Adipocyte (in vitro differentiated cells): ENCODE data around the gene DNMT3A.

Experiments
- DNase-seq: peaks from one replicate; pipeline ENCODE4 v3.0.0-alpha.2; 2015; ENCODE audit warnings: low read depth
- H3K27me3 ChIP-seq: replicated peaks from 2 replicates; pipeline ENCODE4 v1.7.0; 2013; ENCODE audit warnings: mild to moderate bottlenecking, low read length, moderate library complexity; ENCODE audit not compliant: control insufficient read depth, insufficient read depth
- H3K36me3 ChIP-seq: 2 replicates; pipeline ENCODE4 v1.7.0; 2013; ENCODE audit warnings: low read length, mild to moderate bottlenecking, moderate library complexity; ENCODE audit not compliant: control insufficient read depth, insufficient read depth, severe bottlenecking
- H3K4me1 ChIP-seq: 2 replicates; pipeline ENCODE4 v1.7.0; 2013; ENCODE audit warnings: mild to moderate bottlenecking, low read length, moderate library complexity; ENCODE audit not compliant: control insufficient read depth, insufficient read depth
- H3K4me3 ChIP-seq: 2 replicates; pipeline ENCODE4 v1.7.0; 2013; ENCODE audit warnings: mild to moderate bottlenecking, low read length, moderate library complexity
- H3K9ac ChIP-seq: 2 replicates; pipeline ENCODE4 v1.7.0; 2013; ENCODE audit warnings: mild to moderate bottlenecking, low read length, moderate library complexity
- H3K9me3 ChIP-seq: 2 replicates; pipeline ENCODE4 v1.7.0; 2013; ENCODE audit warnings: mild to moderate bottlenecking, low read length, moderate library complexity; ENCODE audit not compliant: control insufficient read depth

Gene DNMT3A

DNA sequence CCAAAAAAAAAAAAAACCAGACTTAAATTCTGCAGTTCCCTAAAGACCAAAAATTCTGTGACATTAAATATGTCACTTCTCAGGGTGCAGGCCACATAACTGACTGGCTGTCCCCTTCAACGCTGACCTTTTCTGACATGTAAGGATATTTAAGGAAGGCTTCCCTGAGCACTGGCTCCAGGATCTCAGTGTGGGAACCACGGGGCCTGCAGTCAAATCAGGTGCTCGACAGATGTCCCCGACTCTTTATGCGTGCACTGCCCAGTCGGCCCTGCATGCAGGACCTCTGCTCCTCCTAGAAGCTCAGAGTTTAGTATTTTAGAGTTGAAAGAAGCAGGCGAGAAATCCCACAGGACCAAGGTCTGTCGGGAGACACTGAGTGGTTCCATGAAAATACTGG, 104.0 kb downstream of the DNMT3A start:
- DNase-seq = no peak
- Histone ChIP-seq H3K36me3 (peaks cover 44% of the 10 kb centered on the region), H3K9ac (no peak overlapping the region), H3K4me1 (no peaks in the 10 kb centered on the region), H3K9me3 (no peaks in the 10 kb centered on the region), H3K27me3 (no peaks in the 10 kb centered on the region), H3K4me3 (no peak overlapping the region)

DNA sequence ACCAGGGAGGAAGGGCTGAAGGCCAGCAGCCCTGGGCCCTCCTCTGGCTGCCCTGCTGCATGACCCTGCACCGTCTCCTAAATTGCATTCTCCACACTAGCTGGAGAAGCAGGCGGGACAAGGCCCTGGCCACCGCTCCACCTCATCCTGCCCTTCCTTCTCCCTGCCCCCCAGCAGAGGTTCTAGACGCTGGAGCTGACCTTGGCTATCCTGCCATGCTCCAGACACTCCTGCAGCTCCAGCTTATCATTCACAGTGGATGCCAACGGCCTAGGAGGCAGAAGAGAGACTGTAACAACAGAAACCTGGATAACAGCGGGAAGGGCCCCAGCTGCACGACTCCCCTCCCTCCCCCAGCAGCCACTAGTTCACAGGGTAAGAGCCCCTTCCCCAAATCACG, 105.0 kb downstream of the DNMT3A start:
- Histone ChIP-seq H3K4me3 (no peak overlapping the region), H3K9ac (no peak overlapping the region), H3K9me3 (no peaks in the 10 kb centered on the region), H3K36me3 (peaks cover 51% of the 10 kb centered on the region), H3K27me3 (no peaks in the 10 kb centered on the region), H3K4me1 (no peaks in the 10 kb centered on the region)
- DNase-seq = no peak

DNA sequence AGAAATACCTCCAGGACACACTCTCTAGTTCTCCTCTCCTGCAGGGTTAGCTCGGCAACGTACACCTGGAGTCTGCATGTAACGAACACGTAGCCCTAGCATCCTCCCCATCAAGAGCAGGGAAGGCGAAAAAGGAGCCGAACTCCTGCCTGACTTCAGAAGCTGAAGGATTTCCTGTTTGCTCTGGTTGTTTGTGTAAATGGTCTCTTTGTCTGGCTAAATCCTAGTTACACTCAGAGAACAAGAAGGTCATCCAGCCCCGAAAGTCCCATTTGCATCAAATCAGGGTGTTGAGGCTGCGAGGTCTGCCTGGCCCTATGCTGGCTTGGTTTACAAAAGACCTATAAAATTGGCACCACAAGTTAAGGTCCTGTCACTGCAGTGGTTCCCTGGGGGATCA, 107.0 kb downstream of the DNMT3A start:
- DNase-seq = no peak
- no peaks in the 10 kb centered on the region for H3K4me1 ChIP-seq
- H3K9me3 ChIP-seq = no peaks in the 10 kb centered on the region
- H3K9ac ChIP-seq = no peak overlapping the region
- H3K4me3 ChIP-seq = no peak overlapping the region
- H3K36me3 ChIP-seq = peaks cover 38% of the 10 kb centered on the region
- no peaks in the 10 kb centered on the region for H3K27me3 ChIP-seq

DNA sequence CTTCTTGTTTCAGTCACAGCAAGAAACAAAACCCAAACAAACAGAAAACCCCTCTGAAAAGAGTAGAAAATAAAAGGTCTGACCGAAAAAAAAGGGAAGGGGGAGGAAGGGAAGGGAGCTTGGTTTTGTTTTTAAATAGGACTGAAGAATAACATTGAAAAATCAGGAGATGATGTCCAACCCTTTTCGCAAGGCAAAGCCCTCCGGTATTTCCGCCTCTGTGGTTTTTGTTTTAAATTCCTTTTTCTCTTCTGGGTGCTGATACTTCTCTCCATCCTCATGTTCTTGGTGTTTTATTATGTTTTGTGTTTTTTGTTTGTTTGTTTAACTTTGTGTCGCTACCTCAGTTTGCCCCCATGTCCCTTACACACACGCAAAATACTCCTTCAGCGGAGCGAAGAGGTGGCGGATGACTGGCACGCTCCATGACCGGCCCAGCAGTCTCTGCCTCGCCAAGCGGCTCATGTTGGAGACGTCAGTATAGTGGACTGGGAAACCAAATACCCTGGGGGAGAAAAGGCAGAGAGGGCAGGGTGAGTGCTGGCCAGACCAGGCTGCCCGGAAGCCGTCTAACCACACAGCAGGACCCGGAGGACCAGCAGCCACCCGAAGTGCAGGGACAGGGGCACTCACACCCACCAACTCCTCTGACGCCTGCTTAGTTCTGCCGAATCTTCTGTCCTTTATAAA, 107.7 kb downstream of the DNMT3A start:
- H3K27me3 ChIP-seq = no peaks in the 10 kb centered on the region
- no peak for DNase-seq
- H3K9me3 ChIP-seq = no peaks in the 10 kb centered on the region
- H3K9ac ChIP-seq = no peak overlapping the region
- H3K4me1 ChIP-seq = peaks cover 5% of the 10 kb centered on the region
- peaks cover 33% of the 10 kb centered on the region for H3K36me3 ChIP-seq
- no peak overlapping the region for H3K4me3 ChIP-seq

DNA sequence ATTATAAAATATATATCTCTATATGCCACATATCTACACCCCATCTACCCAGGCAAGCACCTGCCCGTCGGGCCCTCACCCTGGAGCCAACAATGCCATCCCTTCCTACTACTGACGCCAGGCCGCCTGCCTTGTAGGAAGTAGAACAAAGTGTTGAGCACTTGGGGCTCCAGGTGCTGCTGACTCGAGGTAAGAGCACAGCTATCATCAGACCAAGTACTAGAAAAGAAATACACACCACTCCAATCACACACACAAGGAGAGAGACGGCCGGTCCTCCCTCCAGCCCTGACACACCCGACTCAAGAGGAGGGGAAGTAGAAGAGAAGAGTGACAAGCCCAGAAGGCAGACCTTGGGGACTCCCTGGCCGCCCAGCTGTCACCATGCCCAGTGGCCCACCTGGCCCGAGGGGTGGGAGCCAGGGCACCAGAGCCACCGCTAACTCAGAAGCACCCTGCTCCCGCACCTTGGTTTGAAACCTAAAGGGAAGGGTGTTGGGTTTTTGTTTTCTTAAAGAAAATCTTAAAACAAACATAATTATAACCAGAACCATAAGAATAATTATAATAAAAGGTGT, 109.4 kb downstream of the DNMT3A start:
- no peak overlapping the region for H3K4me3 ChIP-seq
- no peak for DNase-seq
- no peaks in the 10 kb centered on the region for H3K9me3 ChIP-seq
- H3K27me3 ChIP-seq = no peaks in the 10 kb centered on the region
- H3K9ac ChIP-seq = no peak overlapping the region
- H3K4me1 ChIP-seq = peaks cover 10% of the 10 kb centered on the region
- H3K36me3 ChIP-seq = peaks cover 31% of the 10 kb centered on the region

DNA sequence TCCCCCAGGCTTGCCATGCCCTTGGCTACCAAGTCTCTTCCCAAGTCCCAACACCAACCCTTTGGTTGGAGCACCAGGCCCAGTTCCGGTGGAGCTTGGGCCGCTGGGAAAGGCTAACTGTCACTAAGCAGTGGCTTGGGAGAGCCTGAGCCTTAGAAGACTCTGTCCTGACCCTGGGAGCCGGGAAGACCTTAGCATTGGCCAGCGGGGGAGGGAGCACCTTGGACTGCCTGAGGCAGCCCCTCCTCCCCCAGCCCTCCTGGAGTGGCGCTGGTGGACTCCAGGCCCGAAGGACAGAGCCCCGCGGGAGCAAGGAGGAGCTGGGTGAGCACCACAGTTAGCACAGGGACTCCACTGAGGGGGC, 110.8 kb downstream of the DNMT3A start:
- Histone ChIP-seq H3K36me3 (peaks cover 31% of the 10 kb centered on the region), H3K4me3 (no peak overlapping the region), H3K9me3 (no peaks in the 10 kb centered on the region), H3K27me3 (no peaks in the 10 kb centered on the region), H3K4me1 (peaks cover 10% of the 10 kb centered on the region), H3K9ac (no peak overlapping the region)
- DNase-seq = no peak

DNA sequence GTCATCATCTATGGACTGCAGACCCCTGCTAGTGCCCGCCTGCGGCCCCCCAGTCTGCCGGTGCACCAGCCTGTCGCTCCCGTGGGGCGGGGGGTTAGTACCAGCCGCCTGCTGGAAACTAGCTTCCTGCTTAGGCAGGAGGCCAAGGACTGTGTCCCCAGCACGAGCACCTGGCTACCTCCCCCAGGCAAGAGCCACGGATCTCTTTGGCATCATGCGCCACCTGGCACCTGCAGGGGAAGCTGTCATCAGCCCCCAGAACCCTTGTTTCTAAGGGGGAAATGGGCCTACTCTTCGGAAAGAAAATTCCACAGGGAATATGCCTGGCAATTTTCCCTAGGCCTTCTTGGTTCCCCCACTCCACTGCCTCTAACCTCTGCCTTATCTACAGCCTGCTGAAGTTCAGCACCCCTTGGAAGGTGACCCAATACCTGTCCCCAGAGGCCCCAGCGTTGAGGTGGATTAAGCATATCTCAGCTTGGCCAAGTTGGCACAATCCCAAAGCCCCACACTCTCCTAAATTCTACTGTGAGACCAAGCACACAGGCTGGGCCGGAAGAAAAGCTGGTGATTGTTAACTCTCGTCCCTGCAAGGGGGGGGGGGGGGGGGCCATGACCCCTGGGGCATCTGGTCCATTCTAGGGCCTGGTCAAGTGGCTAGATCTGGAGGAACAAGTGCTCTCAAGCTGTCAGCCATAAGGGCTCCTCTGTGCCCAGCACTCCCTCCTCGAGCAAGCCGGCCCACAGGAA, 111.4 kb downstream of the DNMT3A start:
- Histone ChIP-seq H3K27me3 (no peaks in the 10 kb centered on the region), H3K4me3 (no peak overlapping the region), H3K9me3 (no peaks in the 10 kb centered on the region), H3K9ac (no peak overlapping the region), H3K36me3 (peaks cover 29% of the 10 kb centered on the region), H3K4me1 (peaks cover 10% of the 10 kb centered on the region)
- no peak for DNase-seq

DNA sequence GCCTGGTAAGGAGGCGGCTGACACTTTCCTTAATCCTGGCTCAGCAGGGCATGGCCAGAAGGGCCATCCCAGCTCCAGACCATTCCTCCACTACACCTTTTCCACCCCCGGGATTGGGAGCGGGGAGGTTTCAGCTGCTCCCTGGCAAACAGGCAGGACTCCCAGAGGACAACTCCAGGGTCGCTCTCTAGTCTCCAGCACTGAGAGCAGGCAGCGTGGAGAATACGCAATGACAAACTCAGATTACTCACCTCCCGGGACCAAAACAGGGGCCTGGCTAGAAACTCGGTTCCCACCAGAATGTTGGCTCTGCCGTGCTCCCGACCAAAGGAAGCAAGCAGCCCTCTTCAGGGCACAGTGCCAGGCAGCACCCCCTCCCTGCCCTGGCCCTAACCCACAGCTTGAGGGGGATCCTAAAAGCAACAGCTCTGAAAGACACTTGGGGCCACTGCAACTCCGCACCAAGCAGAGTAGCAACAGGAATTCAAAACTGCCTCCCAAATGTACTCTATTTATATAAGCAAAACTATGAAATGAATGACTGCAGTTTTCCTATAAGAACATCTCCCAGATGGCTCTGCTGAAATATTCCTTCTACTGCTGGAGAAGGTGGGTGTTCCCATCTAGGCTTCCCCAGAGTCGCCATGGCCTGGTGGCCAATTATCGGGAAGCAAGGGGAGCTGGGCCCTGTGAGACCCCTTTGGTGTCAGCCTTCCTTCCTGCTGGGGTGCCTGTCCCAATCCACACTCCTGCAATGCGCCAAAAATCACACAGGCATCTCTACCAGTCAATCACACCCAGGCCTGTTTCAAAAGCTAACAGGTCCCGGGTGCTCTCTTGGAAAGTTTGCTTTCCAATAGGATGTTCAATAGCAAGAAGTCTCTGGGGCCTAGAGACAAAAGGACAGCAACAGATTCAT, 112.2 kb downstream of the DNMT3A start:
- Histone ChIP-seq H3K4me1 (peaks cover 10% of the 10 kb centered on the region), H3K9ac (peak overlapping the region; percentile 35), H3K36me3 (peaks cover 23% of the 10 kb centered on the region), H3K9me3 (no peaks in the 10 kb centered on the region), H3K27me3 (no peaks in the 10 kb centered on the region), H3K4me3 (no peak overlapping the region)
- peak; percentile 18 for DNase-seq

DNA sequence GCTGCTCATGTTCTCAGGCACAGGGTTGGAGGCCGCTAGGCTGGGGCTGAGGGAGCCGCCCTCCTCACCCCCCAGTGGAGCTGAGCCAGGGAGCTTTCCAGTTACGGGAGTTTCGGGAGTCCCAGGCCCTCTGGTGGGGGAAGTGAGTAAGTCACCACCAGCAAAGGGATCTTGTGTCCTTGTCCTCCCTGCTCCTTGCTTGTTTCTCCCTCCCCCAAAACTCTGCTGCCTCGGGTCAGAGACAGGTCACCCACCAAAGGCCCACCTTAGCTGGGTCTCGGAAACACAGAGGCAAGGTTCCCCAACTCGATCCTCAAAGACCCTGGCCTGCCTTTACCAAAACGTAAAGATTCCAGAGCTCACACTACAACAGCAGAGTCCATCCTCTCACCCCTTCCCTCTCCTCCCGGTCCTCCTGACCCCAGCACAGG, 112.9 kb downstream of the DNMT3A start:
- DNase-seq = peak; percentile 92
- Histone ChIP-seq H3K9ac (peak overlapping the region; percentile 35), H3K9me3 (no peaks in the 10 kb centered on the region), H3K36me3 (peaks cover 17% of the 10 kb centered on the region), H3K4me3 (no peak overlapping the region), H3K4me1 (peaks cover 10% of the 10 kb centered on the region), H3K27me3 (no peaks in the 10 kb centered on the region)

DNA sequence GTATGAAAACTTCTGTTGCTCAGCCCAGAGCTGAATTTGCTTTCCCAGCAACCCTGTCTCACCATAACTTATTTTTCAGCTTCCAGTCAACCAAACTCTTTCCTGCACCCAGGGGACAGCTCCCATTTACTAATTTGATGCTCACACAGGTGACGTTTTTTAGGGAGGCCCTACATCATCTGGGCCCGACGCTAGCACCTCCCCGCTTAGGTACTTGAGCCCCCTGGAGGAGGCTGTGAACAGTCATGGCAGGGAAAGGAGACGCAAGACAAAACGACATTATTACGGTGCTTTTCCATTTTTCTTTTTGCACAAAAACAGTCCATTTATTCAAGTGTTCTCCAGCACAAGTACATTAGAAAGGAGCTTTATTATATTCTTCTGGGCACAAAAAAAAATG, 114.1 kb downstream of the DNMT3A start:
- peaks cover 5% of the 10 kb centered on the region for H3K36me3 ChIP-seq
- H3K27me3 ChIP-seq = no peaks in the 10 kb centered on the region

DNA sequence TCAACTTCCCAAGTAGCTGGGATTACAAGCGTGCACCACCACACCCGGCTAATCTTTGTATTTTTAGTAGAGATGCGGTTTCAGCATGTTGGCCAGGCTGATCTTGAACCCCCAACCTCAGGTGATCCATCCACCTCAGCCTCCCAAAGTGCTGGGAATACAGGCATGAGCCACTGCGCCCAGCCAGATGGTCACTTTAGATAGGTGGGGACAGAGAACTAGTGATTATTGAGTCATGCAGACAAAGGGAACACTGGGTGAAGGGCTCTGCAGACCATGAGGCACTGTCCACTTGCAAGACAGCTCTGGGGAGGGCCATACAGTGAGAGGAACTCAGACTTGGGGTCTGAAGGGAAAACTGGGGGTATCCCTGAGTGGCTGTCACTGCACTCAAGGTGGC, 114.9 kb downstream of the DNMT3A start:
- Histone ChIP-seq H3K27me3 (no peaks in the 10 kb centered on the region), H3K9me3 (no peaks in the 10 kb centered on the region), H3K4me3 (no peak overlapping the region), H3K9ac (no peak overlapping the region), H3K4me1 (peaks cover 10% of the 10 kb centered on the region), H3K36me3 (no peaks in the 10 kb centered on the region)
- no peak for DNase-seq

More for the DNA sequence above, 114.1 kb downstream of the DNMT3A start:
- Histone ChIP-seq H3K4me1 (peaks cover 10% of the 10 kb centered on the region), H3K4me3 (no peak overlapping the region), H3K9ac (no peak overlapping the region), H3K9me3 (no peaks in the 10 kb centered on the region)
- DNase-seq = no peak
